GM18867 (cell line): ENCODE data around the gene SLC37A1.

Source experiments
- ATAC-seq: cut with Tn5 transposase; IDR thresholded peaks from one replicate; pipeline ENCODE4 v1.9.1; 2021; ENCODE audit warnings: mild to moderate bottlenecking, moderate library complexity; ENCODE audit not compliant: unreplicated experiment

The SLC37A1 gene

DNA sequence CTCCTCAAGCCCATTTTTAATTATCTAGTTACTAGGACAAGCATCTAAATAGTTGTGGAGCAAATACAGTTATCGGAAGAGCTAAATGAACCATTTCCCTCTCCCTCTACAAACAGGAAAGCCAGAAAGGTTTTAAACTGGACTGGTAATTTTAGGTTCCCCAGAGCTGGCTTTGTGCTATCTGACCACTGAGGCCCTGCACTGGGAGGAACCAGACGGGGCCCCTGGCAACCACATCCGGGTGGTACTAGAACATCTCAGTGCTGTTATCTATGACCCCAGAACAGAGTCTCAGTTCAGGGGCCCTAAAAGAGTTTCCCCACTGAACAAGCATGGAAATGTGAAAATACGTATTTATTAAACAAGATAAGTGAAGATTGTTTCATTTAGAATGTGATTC lies 9.9 kb upstream of the SLC37A1 start:
- ATAC-seq = no peak

DNA sequence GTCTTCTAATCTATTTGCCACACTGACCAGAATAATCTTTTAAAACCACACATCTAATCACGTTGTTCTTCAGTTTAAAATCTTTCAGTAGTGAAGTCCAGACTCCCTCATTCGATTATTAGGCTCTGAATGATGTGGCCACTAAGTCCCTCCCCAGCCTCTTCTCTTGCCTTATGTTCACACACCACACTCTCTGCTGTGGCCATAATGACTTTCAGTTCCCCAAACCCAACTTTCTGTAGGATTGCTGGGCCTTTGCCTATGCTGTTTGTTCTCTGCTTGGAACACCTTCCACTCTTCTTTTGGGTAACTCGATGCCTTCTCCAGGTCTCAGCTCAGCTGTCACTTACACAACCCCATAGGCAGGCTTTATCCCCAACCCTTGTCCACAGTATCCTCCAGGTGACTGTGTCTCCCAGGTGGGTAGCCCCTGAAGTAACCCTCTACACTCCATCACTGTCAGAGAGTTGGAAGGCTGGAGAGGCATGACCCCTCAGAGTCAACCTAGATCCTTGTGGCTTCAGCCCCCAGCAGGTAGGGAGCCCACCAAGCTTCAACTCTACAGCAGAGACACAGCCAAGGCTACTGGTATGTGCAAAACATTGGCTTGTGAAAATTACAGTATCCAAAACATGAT lies 8.4 kb upstream of the SLC37A1 start:
- ATAC-seq = peak; percentile 91

GRCh38 chr21:42507418-42507817 lies 6.2 kb upstream of the SLC37A1 start:
- ATAC-seq = no peak

DNA sequence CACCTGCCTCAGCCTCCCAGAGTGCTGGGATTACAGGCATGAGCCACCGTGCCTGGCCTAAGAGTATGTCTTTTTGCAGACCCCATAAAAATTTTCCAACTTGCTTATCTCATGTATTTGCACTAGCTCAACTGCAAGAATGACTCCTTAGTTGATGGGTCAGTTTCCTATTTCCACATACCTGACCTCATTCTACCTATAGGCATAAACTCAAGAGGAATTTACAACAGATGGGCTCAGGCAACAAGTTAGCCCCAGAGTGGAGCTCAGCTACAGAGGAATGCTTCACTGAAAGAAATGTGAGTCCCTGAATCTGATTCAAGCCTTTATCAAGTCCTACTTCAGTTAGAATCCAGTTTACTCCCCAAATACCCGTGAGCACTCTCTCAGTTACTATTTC lies 5.3 kb upstream of the SLC37A1 start:
- ATAC-seq = no peak

DNA sequence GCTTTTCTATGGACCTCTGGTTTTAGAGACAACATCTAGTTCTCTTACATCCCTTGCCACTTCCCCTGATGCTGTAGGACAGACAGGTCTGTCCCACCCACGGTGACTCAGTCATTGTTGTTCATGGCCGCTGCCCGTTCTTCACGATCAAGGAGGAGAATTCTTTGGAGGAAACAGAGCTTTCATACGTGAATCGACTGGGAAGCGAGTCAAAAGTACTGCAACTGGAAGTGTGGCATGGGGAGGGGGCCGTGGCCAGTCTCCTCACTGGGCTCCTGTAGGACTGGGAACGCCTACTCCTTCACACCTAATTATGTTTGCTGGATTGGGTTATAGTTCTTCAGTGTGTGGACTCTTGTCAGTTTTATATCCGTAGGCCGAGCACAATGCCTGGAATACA lies 4.4 kb upstream of the SLC37A1 start:
- ATAC-seq = no peak

GRCh38 chr21:42512346-42513034 lies 1.2 kb upstream of the SLC37A1 start:
- no peak for ATAC-seq

- peak; percentile 50 for ATAC-seq
Observed at GRCh38 chr21:42513985-42514882, 582 bp downstream of the SLC37A1 start.

DNA sequence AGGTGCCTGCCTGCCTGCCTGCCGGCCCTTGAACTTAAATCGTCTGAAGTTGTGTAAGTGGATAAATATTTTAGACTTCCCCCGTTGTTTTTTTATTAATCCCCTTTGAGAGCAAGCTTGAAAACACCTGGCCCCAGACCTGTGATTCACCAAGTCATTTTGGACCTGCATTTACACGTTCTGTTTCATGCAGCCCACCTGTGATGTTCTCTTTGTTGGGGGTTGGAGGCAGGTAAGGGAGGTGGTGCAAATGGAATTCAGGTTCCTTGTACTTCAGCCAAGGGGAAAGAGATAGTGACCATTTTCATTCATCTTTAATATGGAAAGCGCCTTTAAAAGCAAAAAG lies 1.2 kb downstream of the SLC37A1 start:
- ATAC-seq = no peak

DNA sequence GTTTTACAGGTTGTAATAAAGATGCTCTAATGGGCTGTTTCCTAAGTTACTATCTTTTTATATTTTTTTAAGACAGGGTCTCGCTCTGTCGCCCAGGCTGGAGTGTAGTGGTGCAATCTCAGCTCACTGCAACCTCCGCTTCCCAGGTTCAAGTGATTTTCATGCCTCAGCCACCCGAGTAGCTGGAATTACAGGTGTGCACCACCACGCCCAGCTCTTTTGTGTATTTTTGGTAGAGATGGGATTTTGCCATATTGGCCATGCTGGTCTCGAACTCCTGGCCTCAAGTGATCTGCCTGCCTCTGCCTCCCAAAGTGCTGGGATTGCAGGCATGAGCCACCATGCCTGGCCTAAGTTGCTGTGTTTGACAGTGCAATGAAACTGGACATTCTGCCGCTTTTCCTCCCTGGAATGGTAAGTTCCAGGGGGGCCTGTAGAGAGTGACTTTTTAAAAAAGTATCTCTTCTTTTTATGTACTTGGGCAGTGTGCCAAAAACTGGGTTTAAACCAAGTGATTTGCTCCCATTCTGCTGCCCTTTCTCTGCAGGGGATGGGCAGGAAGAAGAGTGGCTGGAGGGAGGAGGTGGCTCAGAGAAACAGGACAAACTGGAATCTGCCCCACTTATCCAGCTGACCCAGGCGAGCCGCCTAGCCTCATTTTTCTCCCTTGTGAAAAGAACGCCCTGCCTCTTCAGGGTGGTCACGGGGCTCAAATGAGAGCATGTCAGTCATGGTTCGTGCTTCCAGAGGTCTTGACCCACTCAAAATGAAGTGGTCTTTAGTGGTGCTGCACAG lies 2.3 kb downstream of the SLC37A1 start:
- no peak for ATAC-seq

GRCh38 chr21:42518215-42518614 lies 4.6 kb downstream of the SLC37A1 start:
- no peak for ATAC-seq

- ATAC-seq = no peak
Observed at GRCh38 chr21:42518626-42519025, 5.0 kb downstream of the SLC37A1 start.

- no peak for ATAC-seq
Observed at GRCh38 chr21:42520628-42521253, 7.1 kb downstream of the SLC37A1 start.

- ATAC-seq = no peak
Observed at GRCh38 chr21:42521384-42521783, 7.7 kb downstream of the SLC37A1 start.

DNA sequence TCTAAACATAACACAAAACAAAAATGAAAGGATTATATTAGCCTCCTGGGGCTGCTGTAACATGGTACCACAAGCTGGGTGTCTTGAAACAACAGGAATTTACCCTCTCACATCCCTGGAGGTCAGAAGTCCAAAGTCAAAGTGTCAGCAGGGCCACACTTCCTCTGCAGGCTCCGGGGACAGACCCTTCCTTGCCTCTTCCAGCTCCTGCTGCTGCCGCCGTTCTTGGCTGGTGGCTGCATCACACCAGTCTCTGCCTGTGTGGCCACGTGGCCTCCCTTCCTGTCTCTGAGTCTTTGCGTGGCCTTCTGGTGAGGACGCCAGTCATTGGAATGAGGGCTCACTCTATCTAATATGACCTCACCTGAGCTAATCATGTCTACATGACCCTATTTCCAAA lies 8.2 kb downstream of the SLC37A1 start:
- ATAC-seq = no peak

DNA sequence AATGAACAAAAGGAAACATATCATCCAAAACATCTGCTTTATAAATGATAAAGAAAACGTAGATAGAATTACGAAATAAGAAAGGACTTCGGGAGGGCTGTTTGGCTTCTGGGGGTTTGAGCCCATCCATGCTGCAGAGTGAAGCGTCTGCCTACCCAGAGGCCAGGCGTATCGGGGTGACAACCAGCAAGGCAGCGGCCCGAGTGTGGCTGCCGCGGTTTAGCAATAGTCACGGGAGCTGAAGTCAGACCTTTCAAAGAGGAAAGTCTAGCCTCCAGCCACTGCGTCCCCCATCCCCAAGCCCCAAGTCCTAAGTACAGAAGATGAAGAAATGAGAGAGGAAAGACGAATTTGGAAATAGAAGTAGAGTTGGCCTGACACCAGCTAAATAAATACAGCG lies 8.6 kb downstream of the SLC37A1 start:
- no peak for ATAC-seq

GRCh38 chr21:42522771-42523170 lies 9.1 kb downstream of the SLC37A1 start:
- ATAC-seq = no peak

- ATAC-seq = no peak
Observed at GRCh38 chr21:42523211-42523610, 9.6 kb downstream of the SLC37A1 start.

DNA sequence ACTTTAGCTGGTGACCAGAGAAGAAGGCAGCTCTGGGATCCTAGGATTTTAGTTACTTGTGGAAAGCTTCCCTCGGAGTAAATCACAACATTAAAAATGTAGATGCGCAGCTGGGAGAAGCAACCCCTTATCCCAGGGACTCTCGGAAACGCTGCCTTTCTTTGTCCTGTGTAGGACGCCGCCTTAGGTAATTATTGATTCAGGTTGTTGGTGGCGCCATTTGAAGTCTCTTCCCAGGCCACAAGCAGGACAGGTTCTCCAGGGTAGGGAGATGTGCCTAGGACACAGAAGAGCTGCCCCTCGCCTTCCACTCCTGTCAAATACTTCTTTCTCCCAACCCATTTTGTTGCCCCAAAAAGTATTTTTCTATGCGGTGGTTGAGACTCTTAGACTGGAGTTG lies 10.3 kb downstream of the SLC37A1 start:
- ATAC-seq = no peak

GRCh38 chr21:42524341-42525028 lies 10.8 kb downstream of the SLC37A1 start:
- ATAC-seq = peak; percentile 69

GRCh38 chr21:42525029-42525581 lies 11.5 kb downstream of the SLC37A1 start:
- ATAC-seq = peak; percentile 27
